GM12864 (cell line): Measurements from ENCODE around the gene HES4.

Source experiments
- DNase-seq: peaks from one replicate; pipeline ENCODE4 v3.0.0-alpha.2; 2011; ENCODE audit warnings: low read depth
- H3K4me3 ChIP-seq: 2 replicates; pipeline ENCODE4 v1.5.1; 2011; ENCODE audit warnings: mild to moderate bottlenecking, low read depth, low read length, control low read depth
- CTCF ChIP-seq: IDR thresholded peaks from 2 replicates; pipeline ENCODE4 v1.5.1; 2011; ENCODE audit warnings: low read depth, mild to moderate bottlenecking, moderate library complexity, low read length, control low read depth, inconsistent platforms; ENCODE audit errors: missing control alignments

Gene HES4

GRCh38 chr1:1004780-1005697, 5.1 kb upstream of the HES4 start:
- no peak overlapping the region for H3K4me3 ChIP-seq
- no peak for TF ChIP-seq CTCF
- no peak for DNase-seq

- H3K4me3 ChIP-seq = no peak overlapping the region
- DNase-seq = no peak
- no peak for TF ChIP-seq CTCF
These were observed 4.5 kb upstream of the HES4 start for GRCh38 chr1:1004420-1004779.

DNA sequence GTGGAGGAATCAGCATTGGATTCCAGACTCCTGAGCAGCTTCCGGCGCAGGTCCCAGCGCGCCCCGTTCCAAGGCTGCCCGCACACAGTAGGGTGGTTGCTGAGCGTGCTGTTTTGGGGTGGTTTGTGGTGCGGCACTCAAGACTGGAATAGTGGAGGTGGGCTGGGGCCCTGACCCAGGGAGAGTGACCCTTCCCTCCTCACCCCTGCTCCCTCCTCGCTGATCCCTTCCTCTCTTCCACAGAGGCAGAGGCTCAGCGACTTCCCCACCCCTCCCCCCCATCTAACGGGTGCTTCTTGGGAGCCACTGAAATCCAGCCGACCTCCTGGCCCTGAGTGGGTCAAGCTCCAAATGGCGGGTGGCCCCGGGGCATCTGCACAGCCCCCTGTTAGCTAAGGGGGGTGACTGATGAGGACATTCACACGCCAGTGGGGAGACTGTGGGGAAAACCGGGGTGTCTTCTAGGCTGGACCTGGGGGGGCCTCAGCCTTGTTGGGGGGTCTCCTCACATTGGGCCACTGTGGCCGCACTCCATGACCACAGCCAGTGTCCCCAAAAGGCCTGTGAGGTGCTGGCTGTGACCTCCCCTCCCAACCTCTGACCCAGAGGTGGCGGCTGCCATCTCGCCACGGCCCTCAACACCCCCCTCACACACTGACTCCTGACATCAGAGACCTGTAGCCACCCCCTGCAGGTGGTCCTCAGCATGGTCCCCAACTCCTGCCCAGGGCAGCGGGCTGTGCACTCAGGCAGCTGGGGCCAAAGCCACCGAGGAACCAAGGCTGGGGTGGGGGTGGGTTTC, 3.9 kb upstream of the HES4 start:
- TF ChIP-seq CTCF = no peak
- no peak for DNase-seq
- H3K4me3 ChIP-seq = no peak overlapping the region

DNA sequence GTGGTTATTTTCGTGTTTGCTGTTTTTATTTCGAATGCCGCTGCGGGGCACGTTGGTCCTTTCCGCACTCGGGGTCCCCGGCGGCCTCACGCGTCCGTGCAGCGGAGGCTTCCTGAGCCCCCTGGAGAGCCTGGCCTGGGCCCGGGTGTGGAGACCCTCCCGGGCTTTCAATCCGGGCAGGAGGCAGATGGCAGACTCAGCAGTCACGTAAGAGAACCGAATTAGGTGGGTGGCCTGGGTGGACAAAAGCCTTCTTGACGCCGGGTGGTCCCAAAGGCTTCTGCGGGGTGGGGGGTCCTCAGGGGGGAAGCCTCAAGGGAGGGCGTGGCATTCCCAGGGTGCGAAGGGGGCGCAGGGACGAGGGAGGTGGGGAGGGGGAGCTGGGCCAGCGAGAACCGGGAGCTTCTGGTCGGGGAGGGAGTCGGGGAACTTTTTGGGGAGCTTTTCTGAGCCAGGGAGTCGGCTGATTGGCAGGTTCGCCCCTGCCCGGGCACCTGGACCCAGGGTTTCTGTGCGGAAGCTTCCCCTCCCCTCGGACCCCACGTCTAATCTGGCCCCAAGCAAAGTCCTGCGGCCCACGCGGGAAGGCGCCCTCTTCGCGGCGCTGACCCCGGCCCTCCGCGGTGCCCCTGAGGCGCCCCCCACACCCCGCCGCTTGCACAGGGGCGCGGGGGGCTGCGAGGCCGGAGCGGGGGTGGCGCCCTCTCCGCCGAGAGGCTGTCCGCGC, 1.3 kb upstream of the HES4 start:
- no peak for TF ChIP-seq CTCF
- no peak for DNase-seq
- H3K4me3 ChIP-seq = peak overlapping the region; percentile 27; the same call in 1 of the 2 replicates

GRCh38 chr1:1000357-1001056, 610 bp upstream of the HES4 start:
- H3K4me3 ChIP-seq = peak overlapping the region; percentile 27
- TF ChIP-seq CTCF = no peak
- no peak for DNase-seq

GRCh38 chr1:998995-999724, 737 bp downstream of the HES4 start:
- no peak for DNase-seq
- TF ChIP-seq CTCF = no peak
- H3K4me3 ChIP-seq = no peak overlapping the region
